ENCODE measurements around the gene C1QB.

GRCh38 chr1:22636927-22637326 is 16.1 kb upstream of the C1QB start:
- TF ChIP-seq POLR2A (IDR thresholded peaks at IDR 0.05): no peak
- TF ChIP-seq CTCF (IDR thresholded peaks at IDR 0.05): no peak
- TF ChIP-seq POLR2AphosphoS5 (IDR thresholded peaks at IDR 0.05): no peak

Data from prostate gland (tissue), 2 donors.